Panc1 (cell line): ENCODE measurements around the gene NUBP2.

Experiments used
- POLR2AphosphoS5 ChIP-seq: IDR thresholded peaks from 2 replicates; pipeline ENCODE4 v1.6.1; 2012; ENCODE audit warnings: mild to moderate bottlenecking, low read depth, low read length, moderate library complexity
- SIN3A ChIP-seq: IDR thresholded peaks from 2 replicates; pipeline ENCODE4 v1.6.1; 2012; ENCODE audit warnings: low read depth, mild to moderate bottlenecking, low read length, moderate library complexity, borderline replicate concordance; ENCODE audit not compliant: insufficient read depth
- TCF7L2 ChIP-seq: IDR thresholded peaks from 2 replicates; pipeline ENCODE4 v1.6.1; 2011; ENCODE audit warnings: mild to moderate bottlenecking, low read depth, low read length, inconsistent platforms
- TF ChIP-seq, protein P1 (sequence below): fragments of 450-650 bp; IDR thresholded peaks from 2 replicates; pipeline ENCODE4 v1.5.1; 2017; ENCODE audit warnings: mild to moderate bottlenecking
- TF ChIP-seq, protein P2 (sequence below), 2 experiments: IDR thresholded peaks; 2 replicates each; pipeline ENCODE4 v1.6.1; 2011 to 2012; ENCODE audit warnings: low read depth in 2 of 2, control low read depth in 1 of 2, low read length in 1 of 2, mild to moderate bottlenecking in 1 of 2, moderate library complexity in 1 of 2; ENCODE audit not compliant: insufficient read depth in 1 of 2

DNA sequence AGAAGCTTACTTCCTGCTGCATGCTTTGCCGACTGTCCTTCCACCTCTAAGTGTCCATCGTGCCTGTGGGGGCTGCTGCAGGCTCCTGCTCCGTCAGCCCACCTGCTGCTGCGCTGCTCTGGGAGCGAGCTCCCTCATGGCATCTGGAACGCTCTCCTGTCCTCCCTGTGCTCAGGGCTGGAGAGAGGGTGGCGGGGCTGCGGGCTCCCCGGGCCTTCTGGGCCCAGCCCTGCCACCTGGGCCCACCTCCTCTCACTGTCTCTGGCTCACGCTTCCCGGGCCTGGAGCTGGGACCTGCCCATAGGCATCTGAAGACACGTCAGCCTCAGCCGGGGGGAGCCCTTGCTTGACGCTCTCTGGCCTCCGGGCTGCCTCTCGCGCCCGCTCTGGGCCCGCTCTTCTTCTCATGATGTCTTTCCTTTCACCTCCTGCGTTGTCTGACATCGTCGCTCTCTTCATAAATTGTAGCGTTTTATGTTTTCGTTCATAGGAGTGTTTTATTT lies 38.4 kb upstream of the NUBP2 start:
- TF ChIP-seq, protein P1, sequence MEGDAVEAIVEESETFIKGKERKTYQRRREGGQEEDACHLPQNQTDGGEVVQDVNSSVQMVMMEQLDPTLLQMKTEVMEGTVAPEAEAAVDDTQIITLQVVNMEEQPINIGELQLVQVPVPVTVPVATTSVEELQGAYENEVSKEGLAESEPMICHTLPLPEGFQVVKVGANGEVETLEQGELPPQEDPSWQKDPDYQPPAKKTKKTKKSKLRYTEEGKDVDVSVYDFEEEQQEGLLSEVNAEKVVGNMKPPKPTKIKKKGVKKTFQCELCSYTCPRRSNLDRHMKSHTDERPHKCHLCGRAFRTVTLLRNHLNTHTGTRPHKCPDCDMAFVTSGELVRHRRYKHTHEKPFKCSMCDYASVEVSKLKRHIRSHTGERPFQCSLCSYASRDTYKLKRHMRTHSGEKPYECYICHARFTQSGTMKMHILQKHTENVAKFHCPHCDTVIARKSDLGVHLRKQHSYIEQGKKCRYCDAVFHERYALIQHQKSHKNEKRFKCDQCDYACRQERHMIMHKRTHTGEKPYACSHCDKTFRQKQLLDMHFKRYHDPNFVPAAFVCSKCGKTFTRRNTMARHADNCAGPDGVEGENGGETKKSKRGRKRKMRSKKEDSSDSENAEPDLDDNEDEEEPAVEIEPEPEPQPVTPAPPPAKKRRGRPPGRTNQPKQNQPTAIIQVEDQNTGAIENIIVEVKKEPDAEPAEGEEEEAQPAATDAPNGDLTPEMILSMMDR, result no peak
- TF ChIP-seq POLR2AphosphoS5 (no peak), TCF7L2 (no peak), SIN3A (no peak)
- TF ChIP-seq, protein P2, sequence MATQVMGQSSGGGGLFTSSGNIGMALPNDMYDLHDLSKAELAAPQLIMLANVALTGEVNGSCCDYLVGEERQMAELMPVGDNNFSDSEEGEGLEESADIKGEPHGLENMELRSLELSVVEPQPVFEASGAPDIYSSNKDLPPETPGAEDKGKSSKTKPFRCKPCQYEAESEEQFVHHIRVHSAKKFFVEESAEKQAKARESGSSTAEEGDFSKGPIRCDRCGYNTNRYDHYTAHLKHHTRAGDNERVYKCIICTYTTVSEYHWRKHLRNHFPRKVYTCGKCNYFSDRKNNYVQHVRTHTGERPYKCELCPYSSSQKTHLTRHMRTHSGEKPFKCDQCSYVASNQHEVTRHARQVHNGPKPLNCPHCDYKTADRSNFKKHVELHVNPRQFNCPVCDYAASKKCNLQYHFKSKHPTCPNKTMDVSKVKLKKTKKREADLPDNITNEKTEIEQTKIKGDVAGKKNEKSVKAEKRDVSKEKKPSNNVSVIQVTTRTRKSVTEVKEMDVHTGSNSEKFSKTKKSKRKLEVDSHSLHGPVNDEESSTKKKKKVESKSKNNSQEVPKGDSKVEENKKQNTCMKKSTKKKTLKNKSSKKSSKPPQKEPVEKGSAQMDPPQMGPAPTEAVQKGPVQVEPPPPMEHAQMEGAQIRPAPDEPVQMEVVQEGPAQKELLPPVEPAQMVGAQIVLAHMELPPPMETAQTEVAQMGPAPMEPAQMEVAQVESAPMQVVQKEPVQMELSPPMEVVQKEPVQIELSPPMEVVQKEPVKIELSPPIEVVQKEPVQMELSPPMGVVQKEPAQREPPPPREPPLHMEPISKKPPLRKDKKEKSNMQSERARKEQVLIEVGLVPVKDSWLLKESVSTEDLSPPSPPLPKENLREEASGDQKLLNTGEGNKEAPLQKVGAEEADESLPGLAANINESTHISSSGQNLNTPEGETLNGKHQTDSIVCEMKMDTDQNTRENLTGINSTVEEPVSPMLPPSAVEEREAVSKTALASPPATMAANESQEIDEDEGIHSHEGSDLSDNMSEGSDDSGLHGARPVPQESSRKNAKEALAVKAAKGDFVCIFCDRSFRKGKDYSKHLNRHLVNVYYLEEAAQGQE (IDR thresholded peaks at IDR 0.05; ENCODE audit: insufficient read depth in 1 of 2, low read depth in 2 of 2, low read length in 1 of 2), result no peak
